HG03442 (cell line): ENCODE data around the gene LENG9.
"Not testable (repeated sequence)": the region's sequence is repeated elsewhere in the genome, so short reads cannot be mapped to it uniquely, and the experiment has no call there.

Experiments
- ATAC-seq: cut with Tn5 transposase; IDR thresholded peaks from one replicate; pipeline ENCODE4 v1.9.1; 2021; ENCODE audit warnings: mild to moderate bottlenecking, moderate library complexity; ENCODE audit not compliant: unreplicated experiment

LENG9 gene

GRCh38 chr19:54478677-54479266, 15.2 kb upstream of the LENG9 start:
- no peak for ATAC-seq

- no peak for ATAC-seq
Observed at GRCh38 chr19:54477650-54478049, 14.1 kb upstream of the LENG9 start.

- ATAC-seq, result no peak
Observed at GRCh38 chr19:54475706-54476105, 12.1 kb upstream of the LENG9 start.

- no peak for ATAC-seq
Observed at GRCh38 chr19:54473892-54474372, 10.4 kb upstream of the LENG9 start.

- no peak for ATAC-seq
Observed at GRCh38 chr19:54473071-54473891, 9.7 kb upstream of the LENG9 start, which contains the start of gene CDC42EP5. CDC42EP5 (minus strand) TSS chr19:54473296; CDS start chr19:54465547, 7,749 bp downstream.

GRCh38 chr19:54470991-54471782, 7.6 kb upstream of the LENG9 start:
- no peak for ATAC-seq

- ATAC-seq, result no peak
Observed at GRCh38 chr19:54470276-54470887, 6.8 kb upstream of the LENG9 start.

GRCh38 chr19:54469496-54469934, 5.9 kb upstream of the LENG9 start:
- ATAC-seq, result no peak

- ATAC-seq, result not testable (repeated sequence)
Observed at GRCh38 chr19:54466110-54466480, 2.5 kb upstream of the LENG9 start.

GRCh38 chr19:54465426-54466109, 2.0 kb upstream of the LENG9 start:
- ATAC-seq, result no peak

GRCh38 chr19:54464630-54465425, 1.2 kb upstream of the LENG9 start:
- ATAC-seq, result peak; percentile 40

GRCh38 chr19:54464044-54464629, 559 bp upstream of the LENG9 start:
- peak; percentile 36 for ATAC-seq

GRCh38 chr19:54462655-54463530, 685 bp downstream of the LENG9 start:
- peak; percentile 14 for ATAC-seq

- no peak for ATAC-seq
Observed at GRCh38 chr19:54462047-54462654, 1.4 kb downstream of the LENG9 start.

GRCh38 chr19:54461613-54462012, 2.0 kb downstream of the LENG9 start:
- ATAC-seq, result no peak

- no peak for ATAC-seq
Observed at GRCh38 chr19:54461210-54461609, 2.4 kb downstream of the LENG9 start.

GRCh38 chr19:54460230-54461005, 3.2 kb downstream of the LENG9 start:
- ATAC-seq, result no peak
